ENCODE data around the gene SFI1. TPM values are rescaled to one million over a fixed set of nuclear protein-coding genes. Genes with fewer than 3 reads are reported as not detected.

The SFI1 gene
- total RNA-seq, 3 donors from 2014 or later (not counting 1 experiment from before 2014, with no cell fraction given), result 208 to 225 (median 217) TPM

DNA sequence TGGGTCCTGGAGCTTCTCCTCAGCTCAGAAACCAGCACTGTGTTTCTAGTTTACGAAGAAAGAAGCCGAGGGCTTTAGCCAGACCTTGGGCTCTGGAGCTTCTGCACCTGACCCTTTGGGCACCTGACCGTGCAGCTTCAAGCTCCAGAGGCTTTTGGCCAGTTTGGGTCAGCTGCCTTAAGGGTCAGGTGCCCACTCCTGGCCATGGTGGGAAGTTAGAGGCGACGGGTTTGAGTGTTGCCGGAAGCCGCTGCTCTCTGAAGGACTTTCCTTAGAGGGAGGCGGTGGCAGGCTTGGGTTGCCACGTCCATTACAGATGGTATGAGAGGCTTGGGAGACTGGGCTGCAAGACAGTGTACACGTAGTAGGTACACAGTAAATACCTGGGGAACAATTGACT lies 113.4 kb downstream of the SFI1 start:
- ATAC-seq, result no peak
- no peak overlapping the region for H3K4me3 Mint-ChIP-seq
- H3K9me3 Mint-ChIP-seq, result no peaks in the 10 kb centered on the region
- 95% methylated on average over 10 of the region's 10 CpGs for WGBS (ENCODE audit: insufficient coverage)
- no peak overlapping the region for H3K27ac Mint-ChIP-seq
- TF ChIP-seq, protein P1, sequence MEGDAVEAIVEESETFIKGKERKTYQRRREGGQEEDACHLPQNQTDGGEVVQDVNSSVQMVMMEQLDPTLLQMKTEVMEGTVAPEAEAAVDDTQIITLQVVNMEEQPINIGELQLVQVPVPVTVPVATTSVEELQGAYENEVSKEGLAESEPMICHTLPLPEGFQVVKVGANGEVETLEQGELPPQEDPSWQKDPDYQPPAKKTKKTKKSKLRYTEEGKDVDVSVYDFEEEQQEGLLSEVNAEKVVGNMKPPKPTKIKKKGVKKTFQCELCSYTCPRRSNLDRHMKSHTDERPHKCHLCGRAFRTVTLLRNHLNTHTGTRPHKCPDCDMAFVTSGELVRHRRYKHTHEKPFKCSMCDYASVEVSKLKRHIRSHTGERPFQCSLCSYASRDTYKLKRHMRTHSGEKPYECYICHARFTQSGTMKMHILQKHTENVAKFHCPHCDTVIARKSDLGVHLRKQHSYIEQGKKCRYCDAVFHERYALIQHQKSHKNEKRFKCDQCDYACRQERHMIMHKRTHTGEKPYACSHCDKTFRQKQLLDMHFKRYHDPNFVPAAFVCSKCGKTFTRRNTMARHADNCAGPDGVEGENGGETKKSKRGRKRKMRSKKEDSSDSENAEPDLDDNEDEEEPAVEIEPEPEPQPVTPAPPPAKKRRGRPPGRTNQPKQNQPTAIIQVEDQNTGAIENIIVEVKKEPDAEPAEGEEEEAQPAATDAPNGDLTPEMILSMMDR (IDR thresholded peaks at IDR 0.05), result no peak
- Histone ChIP-seq H3K4me3 (ENCODE audit: low read length) (no peak overlapping the region), H3K27me3 (ENCODE audit: control insufficient read depth, insufficient read depth, low read length) (no peaks in the 10 kb centered on the region), H3K4me1 (ENCODE audit: control insufficient read depth, insufficient read depth, low read length) (peaks cover 3% of the 10 kb centered on the region), H3K9me3 (ENCODE audit: control insufficient read depth, insufficient read depth, low read length) (no peaks in the 10 kb centered on the region), H3K36me3 (ENCODE audit: control insufficient read depth, insufficient read depth, low read length) (peaks cover 41% of the 10 kb centered on the region), H3K27ac (ENCODE audit: low read length) (no peak overlapping the region)
- H3K27me3 Mint-ChIP-seq (ENCODE audit: low read depth in 2 of 2), result no peaks in the 10 kb centered on the region
- H3K4me1 Mint-ChIP-seq, result peaks cover 0 to 14% of the 10 kb centered on the region in 2 donors
- DNase-seq, result no peak
- H3K36me3 Mint-ChIP-seq, result no peaks in the 10 kb centered on the region
- intact Hi-C loops (cut with micrococcal nuclease), result no loop called here

DNA sequence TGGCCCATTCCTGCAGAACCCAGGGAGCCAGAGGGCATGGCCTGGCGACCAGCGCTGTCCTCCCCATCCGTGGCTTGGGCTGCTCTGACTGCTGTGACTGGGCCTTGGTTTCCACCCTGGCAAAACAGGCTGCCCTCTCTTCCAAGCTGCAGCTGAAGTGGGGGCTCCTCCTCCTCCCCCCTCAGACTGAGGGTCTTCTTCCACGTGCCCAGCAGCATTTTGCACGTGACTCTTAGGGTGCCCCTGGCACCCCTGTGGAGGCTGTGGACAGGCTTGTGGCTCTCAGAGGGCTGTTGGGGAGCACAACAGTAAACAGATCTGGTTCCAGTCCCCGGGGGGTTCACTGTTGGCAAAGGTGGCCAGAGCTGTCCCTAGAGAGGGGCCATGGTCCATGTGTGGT lies 114.3 kb downstream of the SFI1 start:
- no peaks in the 10 kb centered on the region for H3K27me3 ChIP-seq (ENCODE audit: control insufficient read depth, insufficient read depth, low read length)
- no peak for DNase-seq
- H3K4me3 Mint-ChIP-seq, result no peak overlapping the region
- peaks cover 6 to 15% of the 10 kb centered on the region in 2 donors for H3K4me1 Mint-ChIP-seq
- peaks cover 37% of the 10 kb centered on the region for H3K36me3 ChIP-seq (ENCODE audit: control insufficient read depth, insufficient read depth, low read length)
- no peaks in the 10 kb centered on the region for H3K36me3 Mint-ChIP-seq
- WGBS (ENCODE audit: insufficient coverage), result 96% methylated on average over 6 of the region's 6 CpGs
- H3K4me3 ChIP-seq (ENCODE audit: low read length), result no peak overlapping the region
- TF ChIP-seq, protein P1 (IDR thresholded peaks at IDR 0.05), result no peak
- ATAC-seq, result no peak
- H3K4me1 ChIP-seq (ENCODE audit: control insufficient read depth, insufficient read depth, low read length), result peaks cover 12% of the 10 kb centered on the region
- H3K27ac ChIP-seq (ENCODE audit: low read length), result no peak overlapping the region
- intact Hi-C loops (cut with micrococcal nuclease), result no loop called here
- no peak overlapping the region for H3K27ac Mint-ChIP-seq
- no peaks in the 10 kb centered on the region for H3K27me3 Mint-ChIP-seq (ENCODE audit: low read depth in 2 of 2)
- H3K9me3 ChIP-seq (ENCODE audit: control insufficient read depth, insufficient read depth, low read length), result no peaks in the 10 kb centered on the region
- H3K9me3 Mint-ChIP-seq, result no peaks in the 10 kb centered on the region

DNA sequence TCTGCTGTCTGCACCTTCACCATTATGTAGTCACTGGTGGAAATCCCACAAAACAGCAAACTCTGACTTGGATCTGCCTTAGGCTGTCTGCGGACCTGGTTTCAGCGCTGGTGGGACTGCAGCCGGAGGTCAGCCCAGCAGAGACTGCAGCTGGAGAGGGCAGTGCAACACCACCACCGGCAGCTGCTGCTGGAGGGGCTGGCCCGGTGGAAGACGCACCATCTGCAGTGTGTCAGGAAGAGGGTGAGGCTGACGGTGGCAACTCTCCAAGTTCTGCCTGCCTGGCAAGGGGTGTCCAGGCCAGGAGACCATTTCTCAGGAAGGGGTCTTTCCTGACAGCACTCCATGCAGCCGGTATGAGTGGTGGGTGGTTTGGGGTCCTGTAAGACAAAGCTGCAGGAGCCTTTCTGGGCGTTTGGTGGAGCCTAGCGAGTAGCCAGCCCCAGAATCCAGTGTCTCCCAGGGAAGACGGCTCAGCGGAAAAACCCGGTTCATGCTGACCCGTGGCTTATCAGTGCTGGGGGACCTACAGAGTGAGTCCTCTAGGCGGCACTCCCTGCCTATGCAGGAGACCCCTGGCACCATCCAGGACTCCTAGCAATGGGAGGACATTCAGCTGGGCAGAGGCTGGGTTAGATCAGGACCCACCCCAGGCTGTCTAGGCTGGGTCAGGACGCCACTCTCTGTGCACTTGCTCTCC lies 114.9 kb downstream of the SFI1 start:
- Mint-ChIP-seq H3K36me3 (no peaks in the 10 kb centered on the region), H3K27me3 (ENCODE audit: low read depth in 2 of 2) (no peaks in the 10 kb centered on the region), H3K4me1 (peaks cover 11 to 21% of the 10 kb centered on the region in 2 donors), H3K27ac (peak overlapping the region in 1 of 2 donors; percentile 50), H3K4me3 (no peak overlapping the region), H3K9me3 (no peaks in the 10 kb centered on the region)
- Histone ChIP-seq H3K27ac (ENCODE audit: low read length) (no peak overlapping the region), H3K27me3 (ENCODE audit: control insufficient read depth, insufficient read depth, low read length) (no peaks in the 10 kb centered on the region), H3K36me3 (ENCODE audit: control insufficient read depth, insufficient read depth, low read length) (peaks cover 33% of the 10 kb centered on the region), H3K4me1 (ENCODE audit: control insufficient read depth, insufficient read depth, low read length) (peaks cover 18% of the 10 kb centered on the region), H3K4me3 (ENCODE audit: low read length) (no peak overlapping the region), H3K9me3 (ENCODE audit: control insufficient read depth, insufficient read depth, low read length) (no peaks in the 10 kb centered on the region)
- TF ChIP-seq, protein P1 (IDR thresholded peaks at IDR 0.05), result no peak
- DNase-seq (no peak), ATAC-seq (no peak)
- intact Hi-C loops (cut with micrococcal nuclease), result no loop called here
- WGBS (ENCODE audit: insufficient coverage), result 90% methylated on average over 16 of the region's 16 CpGs

DNA sequence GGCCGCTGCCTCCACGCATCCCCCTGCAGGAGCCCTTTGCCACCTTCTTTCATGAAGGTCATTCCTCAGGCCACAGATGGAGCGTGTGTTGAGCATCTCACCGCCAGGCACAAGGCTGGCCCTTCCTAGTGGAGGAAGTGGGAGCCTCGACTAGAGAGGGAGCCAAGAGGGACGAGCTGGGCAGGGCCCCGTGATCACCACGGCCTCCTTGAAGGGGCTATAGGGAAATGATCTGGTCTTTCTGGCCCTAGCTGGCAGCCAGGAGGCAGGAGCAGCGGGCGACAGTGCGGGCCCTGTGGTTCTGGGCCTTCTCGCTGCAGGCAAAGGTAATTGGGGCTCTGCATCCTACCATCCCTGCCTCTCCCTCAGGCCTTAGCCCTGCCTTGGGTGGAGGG lies 116.6 kb downstream of the SFI1 start:
- 90% methylated on average over 11 of the region's 12 CpGs for WGBS (ENCODE audit: insufficient coverage)
- Histone ChIP-seq H3K4me1 (ENCODE audit: control insufficient read depth, insufficient read depth, low read length) (peaks cover 23% of the 10 kb centered on the region), H3K4me3 (ENCODE audit: low read length) (no peak overlapping the region), H3K36me3 (ENCODE audit: control insufficient read depth, insufficient read depth, low read length) (peaks cover 38% of the 10 kb centered on the region), H3K27ac (ENCODE audit: low read length) (no peak overlapping the region), H3K9me3 (ENCODE audit: control insufficient read depth, insufficient read depth, low read length) (no peaks in the 10 kb centered on the region), H3K27me3 (ENCODE audit: control insufficient read depth, insufficient read depth, low read length) (no peaks in the 10 kb centered on the region)
- Mint-ChIP-seq H3K36me3 (no peaks in the 10 kb centered on the region), H3K27ac (no peak overlapping the region), H3K4me1 (peaks cover 11 to 22% of the 10 kb centered on the region in 2 donors), H3K9me3 (no peaks in the 10 kb centered on the region), H3K27me3 (ENCODE audit: low read depth in 2 of 2) (no peaks in the 10 kb centered on the region), H3K4me3 (no peak overlapping the region)
- ATAC-seq (no peak), DNase-seq (no peak)
- intact Hi-C loops (cut with micrococcal nuclease), result no loop called here
- TF ChIP-seq, protein P1 (IDR thresholded peaks at IDR 0.05), result no peak

Data from natural killer cell (primary cell).